OCI-LY1 (cell line): ENCODE data around the gene ELAC2.

Experiments
- EZH2 ChIP-seq: fragments of 200-600 bp; sonication (generic), shearing (Covaris generic); IDR thresholded peaks from 2 replicates; pipeline ENCODE4 v1.8.0; 2017; ENCODE audit warnings: borderline replicate concordance, mixed run types, mild to moderate bottlenecking, antibody characterized with exemption, low read length, moderate library complexity, mixed read lengths
- TF ChIP-seq, protein P1 (sequence below): fragments of 200-600 bp; sonication (generic), shearing (Covaris generic); IDR thresholded peaks from 2 replicates; pipeline ENCODE4 v1.5.1; 2017; ENCODE audit warnings: mild to moderate bottlenecking, antibody characterized with exemption, low read length, moderate library complexity, mixed read lengths

DNA sequence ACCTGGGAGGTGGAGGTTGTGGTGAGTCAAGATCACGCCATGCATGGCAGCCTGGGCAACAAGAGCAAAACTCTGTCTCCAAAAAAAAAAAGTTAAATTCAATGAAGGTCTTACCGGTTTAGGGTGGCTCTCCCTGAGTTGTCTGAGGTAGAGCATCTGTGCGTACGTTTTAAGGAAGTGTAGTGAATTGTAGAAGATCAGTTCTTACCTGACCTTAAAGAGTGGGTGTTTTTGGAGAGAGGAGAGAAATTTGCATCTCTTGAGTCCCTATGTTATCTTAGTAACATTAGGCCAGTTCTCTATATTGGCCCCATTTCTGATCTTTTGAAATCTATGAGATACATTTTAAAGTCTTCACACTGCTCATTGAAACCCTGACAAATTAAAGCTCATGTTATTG, 56.2 kb downstream of the ELAC2 start:
- TF ChIP-seq, protein P1, sequence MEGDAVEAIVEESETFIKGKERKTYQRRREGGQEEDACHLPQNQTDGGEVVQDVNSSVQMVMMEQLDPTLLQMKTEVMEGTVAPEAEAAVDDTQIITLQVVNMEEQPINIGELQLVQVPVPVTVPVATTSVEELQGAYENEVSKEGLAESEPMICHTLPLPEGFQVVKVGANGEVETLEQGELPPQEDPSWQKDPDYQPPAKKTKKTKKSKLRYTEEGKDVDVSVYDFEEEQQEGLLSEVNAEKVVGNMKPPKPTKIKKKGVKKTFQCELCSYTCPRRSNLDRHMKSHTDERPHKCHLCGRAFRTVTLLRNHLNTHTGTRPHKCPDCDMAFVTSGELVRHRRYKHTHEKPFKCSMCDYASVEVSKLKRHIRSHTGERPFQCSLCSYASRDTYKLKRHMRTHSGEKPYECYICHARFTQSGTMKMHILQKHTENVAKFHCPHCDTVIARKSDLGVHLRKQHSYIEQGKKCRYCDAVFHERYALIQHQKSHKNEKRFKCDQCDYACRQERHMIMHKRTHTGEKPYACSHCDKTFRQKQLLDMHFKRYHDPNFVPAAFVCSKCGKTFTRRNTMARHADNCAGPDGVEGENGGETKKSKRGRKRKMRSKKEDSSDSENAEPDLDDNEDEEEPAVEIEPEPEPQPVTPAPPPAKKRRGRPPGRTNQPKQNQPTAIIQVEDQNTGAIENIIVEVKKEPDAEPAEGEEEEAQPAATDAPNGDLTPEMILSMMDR = no peak
- no peak for TF ChIP-seq EZH2
